ENCODE measurements around the gene NAV3.
"Not testable (repeated sequence)": the region's sequence is repeated elsewhere in the genome, so short reads cannot be mapped to it uniquely, and the experiment has no call there.

Gene NAV3

DNA sequence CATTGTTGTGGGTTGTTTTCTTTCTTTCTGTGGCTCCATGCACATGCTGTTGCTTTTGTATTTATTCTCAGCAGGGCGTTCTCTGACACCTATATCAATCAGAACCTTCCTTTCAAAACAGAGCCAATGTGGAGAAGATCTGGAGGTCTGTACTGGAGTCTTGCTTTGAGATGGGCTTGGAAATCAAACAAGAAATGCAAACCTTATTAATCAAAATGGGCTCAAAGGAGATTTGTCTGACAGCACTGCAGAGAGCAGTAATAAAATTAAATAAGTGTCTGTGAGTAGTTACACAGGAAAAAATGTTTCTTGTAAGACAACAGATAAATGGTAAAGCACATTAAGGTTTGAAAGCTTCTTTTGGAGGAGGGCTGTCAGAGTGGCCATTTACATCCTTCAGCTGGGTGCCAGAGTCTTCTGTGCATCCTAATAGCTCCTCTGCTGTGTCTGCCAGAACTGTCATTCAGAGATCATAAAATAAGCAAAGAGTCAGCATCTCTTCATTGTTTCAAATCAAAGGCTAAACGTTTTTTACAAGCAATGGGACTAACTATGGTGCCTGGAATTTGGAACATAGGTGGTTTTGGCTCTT, 414.3 kb downstream of the NAV3 start:
- no peak for DNase-seq (ENCODE audit: low read depth in 2 of 2)

DNA sequence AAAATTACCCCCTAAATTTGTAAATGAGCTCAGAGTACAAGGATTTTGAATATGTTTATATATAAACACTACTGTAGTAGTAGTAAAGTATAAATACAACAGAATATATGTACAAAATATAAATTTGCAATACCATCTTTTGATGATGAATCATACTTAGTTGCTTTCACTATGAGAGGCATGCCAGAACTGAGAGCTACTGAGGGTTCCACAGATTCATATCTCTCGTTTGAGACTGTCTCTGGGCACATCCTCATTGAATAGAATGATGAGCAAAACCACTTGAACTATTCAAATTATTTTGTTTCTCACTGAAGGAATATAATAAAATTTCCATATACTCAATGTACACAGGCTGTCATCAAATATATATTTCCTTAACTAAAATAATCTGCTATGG, 417.6 kb downstream of the NAV3 start:
- no peak for DNase-seq (ENCODE audit: low read depth in 2 of 2)

- DNase-seq (ENCODE audit: low read depth in 2 of 2): no peak
These were observed 418.9 kb downstream of the NAV3 start for GRCh38 chr12:78249578-78249977.

DNA sequence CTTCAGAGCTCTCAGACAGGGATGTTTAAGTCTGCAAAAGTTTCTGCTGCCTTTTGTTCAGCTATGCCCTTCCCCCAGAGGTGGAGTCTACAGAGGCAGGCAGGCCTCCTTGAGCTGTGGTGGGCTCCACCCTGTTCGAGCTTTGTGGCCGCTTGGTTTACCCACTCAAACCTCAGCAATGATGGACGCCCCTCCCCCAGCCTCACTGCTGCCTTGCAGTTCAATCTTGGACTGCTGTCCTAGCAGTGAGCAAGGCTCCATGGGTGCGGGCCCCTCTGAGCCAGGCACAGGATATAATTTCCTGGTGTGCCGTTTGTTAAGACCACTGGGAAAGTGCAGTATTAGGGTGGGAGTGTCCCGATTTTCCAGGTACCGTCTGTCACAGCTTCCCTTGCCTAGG, 427.0 kb downstream of the NAV3 start:
- not testable (repeated sequence) for DNase-seq (ENCODE audit: low read depth in 2 of 2)

GRCh38 chr12:78260976-78261375, 430.3 kb downstream of the NAV3 start:
- DNase-seq (ENCODE audit: low read depth in 2 of 2): no peak

DNA sequence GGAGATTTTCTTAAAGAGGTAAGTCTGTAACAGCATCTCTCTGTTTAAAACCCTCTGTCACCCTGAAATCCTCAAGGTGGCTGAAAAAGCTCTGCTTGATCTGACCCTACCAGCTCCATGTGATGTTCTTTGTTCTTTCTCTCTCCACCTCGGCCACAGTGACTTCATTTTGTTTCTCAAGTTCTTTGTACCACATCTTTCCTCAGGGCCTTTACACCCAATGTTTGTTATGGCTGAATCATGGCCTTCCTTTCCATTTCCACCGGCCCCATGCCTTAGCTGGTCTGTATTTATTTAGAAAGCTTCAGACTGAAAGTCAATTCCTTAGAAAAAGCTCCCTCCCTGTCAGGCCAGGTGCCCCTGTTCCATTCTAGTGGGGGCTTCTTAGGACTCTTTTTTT, 431.2 kb downstream of the NAV3 start:
- DNase-seq (ENCODE audit: low read depth in 2 of 2): no peak
